H1 (cell line): ENCODE results near the gene GH2. TPM values are rescaled to one million over a fixed set of nuclear protein-coding genes. Genes with fewer than 3 reads are reported as not detected.

ENCODE experiments used
- CTCF ChIA-PET: fragments of 300-600 bp; sonication (Branson Sonifier 250); formaldehyde crosslinking; loops from one replicate; lab custom pipeline; 2021; ENCODE audit not compliant: partially characterized antibody; lab: Charles Lee
- POLR2A ChIA-PET: fragments of 300-600 bp; sonication (Branson Sonifier 250); formaldehyde crosslinking; loops from one replicate; lab custom pipeline; 2021; ENCODE audit warnings: inconsistent platforms; ENCODE audit not compliant: partially characterized antibody; lab: Charles Lee
- DNase-seq, 2 experiments: peaks; one replicate each; pipeline versions ENCODE4 v3.0.0 to v3.0.0-alpha.2; 2010 to 2022; ENCODE audit warnings: low spot score in 2 of 2, low read depth in 1 of 2, mixed read lengths in 1 of 2
- FAIRE-seq: peaks from 2 replicates; lab custom pipeline; 2011; peaks lifted over from hg19 to GRCh38; lab: Jason Lieb, UNC
- H2AFZ ChIP-seq: 2 replicates; pipeline ENCODE4 v1.8.1; 2012; ENCODE audit warnings: low read length, inconsistent platforms
- H2AK5ac ChIP-seq: 2 replicates; pipeline ENCODE4 v1.6.1; 2013; ENCODE audit warnings: low read depth, low read length
- H2BK120ac ChIP-seq: replicated peaks from 2 replicates; pipeline ENCODE3; 2013; ENCODE audit warnings: low read depth, low read length, inconsistent platforms
- H2BK12ac ChIP-seq: 2 replicates; pipeline ENCODE4 v1.6.1; 2013; ENCODE audit warnings: low read depth, low read length
- H2BK15ac ChIP-seq: 2 replicates; pipeline ENCODE4 v1.6.1; 2013; ENCODE audit warnings: low read length
- H2BK20ac ChIP-seq: 2 replicates; pipeline ENCODE4 v1.6.1; 2013; ENCODE audit warnings: low read length
- H2BK5ac ChIP-seq: 2 replicates; pipeline ENCODE4 v1.6.1; 2013; ENCODE audit warnings: low read depth, low read length
- H3K14ac ChIP-seq: 2 replicates; pipeline ENCODE4 v1.6.1; 2013; ENCODE audit warnings: inconsistent platforms; ENCODE audit not compliant: insufficient read length
- H3K18ac ChIP-seq: 2 replicates; pipeline ENCODE4 v1.6.1; 2013; ENCODE audit warnings: low read length; ENCODE audit errors: extremely low read depth
- H3K23ac ChIP-seq: 2 replicates; pipeline ENCODE4 v1.6.1; 2013; ENCODE audit warnings: inconsistent platforms; ENCODE audit not compliant: insufficient read length
- H3K23me2 ChIP-seq: 2 replicates; pipeline ENCODE4 v1.6.1; 2013; ENCODE audit warnings: low read depth, low read length
- H3K27ac ChIP-seq: 2 replicates; pipeline ENCODE4 v1.6.1; 2011; ENCODE audit warnings: low read depth, low read length, inconsistent platforms
- H3K27me3 ChIP-seq, 4 experiments: replicated peaks in 1 of 4; 1 replicate in 1 of 4; 2 replicates in 3 of 4; pipeline versions ENCODE4 v1.6.1 to v1.8.1; 2011 to 2013; ENCODE audit warnings: low read length in 3 of 4, mild to moderate bottlenecking in 3 of 4, inconsistent platforms in 2 of 4, mixed read lengths in 2 of 4, moderate library complexity in 1 of 4; ENCODE audit not compliant: control insufficient read depth in 3 of 4, insufficient read depth in 3 of 4; ENCODE audit errors: extremely low read depth in 1 of 4
- H3K36me3 ChIP-seq, 4 experiments: 2 replicates each; pipeline versions ENCODE4 v1.6.1 to v1.8.1; 2011 to 2013; ENCODE audit warnings: mild to moderate bottlenecking in 4 of 4, low read length in 3 of 4, moderate library complexity in 2 of 4, control low read depth in 1 of 4, inconsistent platforms in 1 of 4; ENCODE audit not compliant: insufficient read depth in 4 of 4, control insufficient read depth in 2 of 4
- H3K4ac ChIP-seq: replicated peaks from 2 replicates; pipeline ENCODE3; 2013; ENCODE audit warnings: low read length, low read depth, mixed read lengths, inconsistent platforms; ENCODE audit not compliant: insufficient read length
- H3K4me1 ChIP-seq, 4 experiments: replicated peaks in 1 of 4; 1 replicate in 1 of 4; 2 replicates in 3 of 4; pipeline versions ENCODE4 v1.6.1 to v1.8.1; 2011 to 2013; ENCODE audit warnings: low read length in 3 of 4, inconsistent platforms in 2 of 4, mixed read lengths in 1 of 4; ENCODE audit not compliant: insufficient read depth in 4 of 4, control insufficient read depth in 3 of 4
- H3K4me2 ChIP-seq, 2 experiments: 2 replicates each; pipeline versions ENCODE4 v1.6.1 to v1.8.1; 2011 to 2013; ENCODE audit warnings: low read depth in 2 of 2, low read length in 2 of 2, control low read depth in 1 of 2, inconsistent platforms in 1 of 2, mild to moderate bottlenecking in 1 of 2; ENCODE audit not compliant: insufficient read depth in 1 of 2
- H3K4me3 ChIP-seq, 4 experiments: fragments of 200-600, 300-600 bp in 1 of 4; sonication (generic), shearing (Covaris generic), sonication (Bioruptor Twin) in 1 of 4; 2 replicates each; pipeline versions ENCODE4 v1.5.1 to v1.8.1; 2011 to 2016; ENCODE audit warnings: low read length in 4 of 4, low read depth in 3 of 4, control low read depth in 2 of 4, inconsistent platforms in 2 of 4, mild to moderate bottlenecking in 2 of 4, mixed read lengths in 1 of 4, moderate library complexity in 1 of 4; ENCODE audit not compliant: insufficient read depth in 2 of 4; ENCODE audit errors: extremely low read depth in 1 of 4
- H3K56ac ChIP-seq: replicated peaks from 2 replicates; pipeline ENCODE3; 2013; ENCODE audit warnings: low read depth, mild to moderate bottlenecking, mixed read lengths, low read length, inconsistent platforms; ENCODE audit not compliant: insufficient read length
- H3K79me1 ChIP-seq: 2 replicates; pipeline ENCODE4 v1.6.1; 2013; ENCODE audit warnings: low read depth, low read length, control low read depth
- H3K79me2 ChIP-seq, 2 experiments: 2 replicates each; pipeline versions ENCODE4 v1.6.1 to v1.8.1; 2012 to 2013; ENCODE audit warnings: low read length in 2 of 2, mild to moderate bottlenecking in 2 of 2, inconsistent platforms in 1 of 2; ENCODE audit not compliant: insufficient read depth in 2 of 2, control insufficient read depth in 1 of 2
- H3K9ac ChIP-seq, 4 experiments: replicated peaks in 1 of 4; 1 replicate in 1 of 4; 2 replicates in 3 of 4; pipeline versions ENCODE4 v1.6.1 to v1.8.1; 2011 to 2013; ENCODE audit warnings: low read depth in 3 of 4, low read length in 3 of 4, control low read depth in 2 of 4, mild to moderate bottlenecking in 2 of 4, moderate library complexity in 2 of 4, inconsistent platforms in 1 of 4; ENCODE audit errors: extremely low read depth in 1 of 4
- H3K9me3 ChIP-seq, 2 experiments: 2 replicates each; pipeline versions ENCODE4 v1.6.1 to v1.8.1; 2012 to 2013; ENCODE audit warnings: mild to moderate bottlenecking in 2 of 2, moderate library complexity in 2 of 2, control low read depth in 1 of 2, inconsistent platforms in 1 of 2, low read depth in 1 of 2, low read length in 1 of 2, mixed read lengths in 1 of 2; ENCODE audit not compliant: insufficient read depth in 2 of 2
- H4K20me1 ChIP-seq, 2 experiments: replicated peaks in 1 of 2; 2 replicates each; pipeline versions ENCODE3 to v1.8.1; 2011 to 2013; ENCODE audit warnings: inconsistent platforms in 2 of 2, low read length in 2 of 2, mild to moderate bottlenecking in 1 of 2; ENCODE audit not compliant: insufficient read depth in 2 of 2, control insufficient read depth in 1 of 2
- H4K5ac ChIP-seq: 2 replicates; pipeline ENCODE4 v1.6.1; 2013; ENCODE audit warnings: low read length, low read depth, mixed read lengths, inconsistent platforms; ENCODE audit not compliant: insufficient read length
- H4K8ac ChIP-seq: 2 replicates; pipeline ENCODE4 v1.8.0; 2013; ENCODE audit warnings: mild to moderate bottlenecking, moderate library complexity, low read length, inconsistent platforms; ENCODE audit not compliant: insufficient read depth; ENCODE audit errors: extremely low read depth
- H4K91ac ChIP-seq: replicated peaks from 2 replicates; pipeline ENCODE3; 2013; ENCODE audit warnings: low read length, mixed read lengths, inconsistent platforms; ENCODE audit not compliant: insufficient read length
- ASH2L ChIP-seq: fragments of 200-600, 300-600 bp; sonication (generic); IDR thresholded peaks from one replicate; pipeline ENCODE4 v1.7.1; 2017; ENCODE audit warnings: low read length
- BCL11A ChIP-seq, 2 experiments: IDR thresholded peaks; one replicate each; pipeline ENCODE4 v1.6.1; 2011; ENCODE audit warnings: low read depth in 2 of 2, low read length in 2 of 2, mild to moderate bottlenecking in 2 of 2
- CREB1 ChIP-seq: IDR thresholded peaks from 2 replicates; pipeline ENCODE4 v1.6.1; 2012; ENCODE audit warnings: inconsistent platforms
- EGR1 ChIP-seq: IDR thresholded peaks from 2 replicates; pipeline ENCODE4 v1.6.1; 2011; ENCODE audit warnings: low read depth, low read length, borderline replicate concordance
- EP300 ChIP-seq, 2 experiments: IDR thresholded peaks; 1 replicate in 1 of 2; 2 replicates in 1 of 2; pipeline ENCODE4 v1.6.1; 2011 to 2012; ENCODE audit warnings: low read depth in 2 of 2, low read length in 2 of 2, mild to moderate bottlenecking in 2 of 2, borderline replicate concordance in 1 of 2, inconsistent platforms in 1 of 2, moderate library complexity in 1 of 2
- FOSL1 ChIP-seq: IDR thresholded peaks from 2 replicates; pipeline ENCODE4 v1.6.1; 2011; ENCODE audit warnings: mild to moderate bottlenecking, low read depth, low read length, moderate library complexity; ENCODE audit not compliant: insufficient read depth
- GABPA ChIP-seq: IDR thresholded peaks from 2 replicates; pipeline ENCODE4 v1.6.1; 2011; ENCODE audit warnings: mild to moderate bottlenecking, low read length, moderate library complexity, borderline replicate concordance; ENCODE audit not compliant: insufficient read depth
- JUN ChIP-seq: IDR thresholded peaks from 2 replicates; pipeline ENCODE4 v1.6.1; 2011; ENCODE audit warnings: low read depth, mild to moderate bottlenecking, improper control_type of control experiment, low read length
- PHF8 ChIP-seq: fragments of 200-600 bp; sonication (generic); conservative IDR thresholded peaks from 2 replicates; pipeline ENCODE4 v1.7.1; 2012; ENCODE audit warnings: low read depth, mild to moderate bottlenecking, inconsistent platforms, low read length, moderate library complexity
- POLR2A ChIP-seq, 2 experiments: IDR thresholded peaks; 1 replicate in 1 of 2; 2 replicates in 1 of 2; pipeline ENCODE4 v1.6.1; 2011; ENCODE audit warnings: low read depth in 2 of 2, low read length in 2 of 2, mild to moderate bottlenecking in 2 of 2; ENCODE audit errors: control extremely low read depth in 1 of 2
- POU5F1 ChIP-seq: IDR thresholded peaks from 2 replicates; pipeline ENCODE4 v1.6.1; 2011; ENCODE audit warnings: low read depth, mild to moderate bottlenecking, low read length, moderate library complexity
- RFX5 ChIP-seq: IDR thresholded peaks from 2 replicates; pipeline ENCODE4 v1.6.1; 2011; ENCODE audit warnings: low read depth, low read length, improper control_type of control experiment, borderline replicate concordance
- SIN3A ChIP-seq, 2 experiments: IDR thresholded peaks in 1 of 2; conservative IDR thresholded peaks in 1 of 2; 2 replicates each; pipeline ENCODE4 v1.6.1; 2011 to 2012; ENCODE audit warnings: low read length in 2 of 2, improper control_type of control experiment in 1 of 2, low read depth in 1 of 2, mild to moderate bottlenecking in 1 of 2
- TEAD4 ChIP-seq: IDR thresholded peaks from 2 replicates; pipeline ENCODE4 v1.6.1; 2012; ENCODE audit warnings: low read depth, low read length, inconsistent platforms, mixed read lengths
- WGBS, 2 experiments: shearing (Covaris generic) in 1 of 2; methylation state at CpG; one replicate each; pipeline versions ENCODE4 v1.1.6 to v1.1.7; 2013 to 2015; ENCODE audit warnings: low lambda C conversion rate in 2 of 2, mixed read lengths in 2 of 2, inconsistent platforms in 1 of 2, low coverage in 1 of 2, missing lambda C conversion rate in 1 of 2; ENCODE audit not compliant: insufficient replicate concordance in 2 of 2, insufficient coverage in 1 of 2, insufficient read length in 1 of 2; ENCODE audit errors: extremely low coverage in 1 of 2, missing lambda C conversion rate in 1 of 2; 5-methylcytosine and 5-hydroxymethylcytosine counted together
- polyA plus RNA-seq, 7 experiments: library from polyadenylated mRNA; depleted of rRNA in 3 of 7; stranded (reverse) in 5 of 7; unstranded in 2 of 7; fragments of >200 nt in 5 of 7; fragments of 200-250 nt in 2 of 7; gene quantifications; 1 replicate in 5 of 7; 2 replicates in 1 of 7; 4 replicates in 1 of 7; pipeline versions ENCODE4 v1.2.1 to v1.2.3, GENCODE V29; 2011 to 2013; ENCODE audit warnings: missing spikeins in 2 of 7, mixed read lengths in 2 of 7
- total RNA-seq: library from RNA; stranded (reverse); fragmentation: NEBNext Ultra II Directional; extraction: Animal tissue kit (Norgen Biotek cat#: 25700); gene quantifications from 2 replicates; pipeline ENCODE4 v1.2.1, GENCODE V29; 2021

The GH2 gene
- total and polyA plus RNA-seq, 2 of the 8 experiments (the other 6 are each of a cell fraction or from before 2014, with no cell fraction given) = 0.60 to 1.5 TPM

DNA sequence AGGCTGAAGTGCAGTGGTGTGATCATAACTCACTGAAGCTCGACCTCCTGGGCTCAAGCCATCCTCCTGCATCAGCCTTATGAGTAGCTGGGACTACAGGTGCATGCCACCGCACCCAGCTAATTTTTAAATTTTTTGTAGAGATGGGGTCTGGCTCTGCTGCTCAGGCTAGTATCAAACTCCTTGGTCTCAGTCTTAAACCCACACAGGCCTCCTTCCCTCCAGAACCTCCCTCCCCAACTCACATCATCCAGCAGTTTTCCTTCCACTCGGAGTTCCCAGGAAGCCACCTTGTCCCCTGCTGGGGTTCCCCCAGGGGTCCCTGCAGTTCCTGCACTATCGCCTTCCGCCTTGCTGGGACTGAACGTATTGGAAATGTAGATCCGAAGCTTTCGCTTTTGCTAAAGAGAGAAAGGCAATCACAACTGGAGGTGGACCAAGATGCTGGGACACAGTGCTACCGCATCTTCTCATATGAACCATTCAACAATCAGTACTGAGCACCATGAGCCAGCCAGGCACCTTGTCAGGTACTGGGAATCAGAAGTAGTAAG is 46.5 kb downstream of the GH2 start:
- Histone ChIP-seq H3K36me3 (peaks cover 31 to 49% (median 45%) of the 10 kb centered on the region in 4 experiments), H3K27ac (no peak overlapping the region), H3K27me3 (no peaks in the 10 kb centered on the region), H4K91ac (no peak overlapping the region), H2AK5ac (no peak overlapping the region), H3K4me2 (no peak overlapping the region), H3K14ac (no peak overlapping the region), H2BK120ac (no peak overlapping the region), H3K4me1 (peaks cover 3 to 20% (median 17%) of the 10 kb centered on the region in 4 experiments), H2BK15ac (no peak overlapping the region), H2AFZ (no peak overlapping the region), H3K56ac (no peak overlapping the region), H3K9ac (no peak overlapping the region), H2BK12ac (no peak overlapping the region), H3K4ac (no peak overlapping the region), H3K79me1 (peaks cover 15% of the 10 kb centered on the region), H3K79me2 (peaks cover 0 to 25% of the 10 kb centered on the region in 2 experiments; a peak in 3 of 4 replicates), H3K23ac (no peak overlapping the region), H4K20me1 (peaks cover 3 to 17% of the 10 kb centered on the region in 2 experiments), H2BK20ac (no peak overlapping the region), H4K5ac (no peak overlapping the region), H3K4me3 (no peak overlapping the region), H4K8ac (no peak overlapping the region), H3K18ac (no peak overlapping the region), H3K9me3 (no peaks in the 10 kb centered on the region), H3K23me2 (no peaks in the 10 kb centered on the region; the same call in 1 of the 2 replicates), H2BK5ac (no peak overlapping the region)
- FAIRE-seq (no peak), DNase-seq (no peak)
- CTCF ChIA-PET = interaction anchor here (0.9 to 5.2 kb wide), 13 partner anchors 9 to 125 kb away, joined by 3 to 61 read pairs (median 6); no protein-coding TSS in a partner anchor
- POLR2A ChIA-PET = interaction anchor here (1.1 to 32.3 kb wide), 7 partner anchors 3 to 94 kb away, joined by 3 to 593 read pairs (median 4); partner anchors contain the start of genes CCDC47, DDX42, FTSJ3 and PSMC5
- 87% methylated on average over 9 of the region's 9 CpGs; no CpG with 5 or more reads in 1 of the 2 experiments for WGBS, 2 experiments
- TF ChIP-seq POLR2A (IDR thresholded peaks at IDR 0.05; ENCODE audit: control extremely low read depth in 1 of 2, low read depth in 2 of 2, low read length in 2 of 2) (no peak), BCL11A (IDR thresholded peaks at IDR 0.05; ENCODE audit: low read depth in 2 of 2, low read length in 2 of 2) (no peak), POU5F1 (no peak), PHF8 (no peak), GABPA (no peak), JUN (no peak), RFX5 (no peak), ASH2L (no peak), SIN3A (conservative IDR thresholded peaks at IDR 0.05 in 1 of 2, IDR thresholded peaks at IDR 0.05 in 1 of 2; ENCODE audit: low read depth in 1 of 2, low read length in 2 of 2) (no peak), EP300 (IDR thresholded peaks at IDR 0.05; ENCODE audit: borderline replicate concordance in 1 of 2, low read depth in 2 of 2, low read length in 2 of 2) (no peak), CREB1 (no peak), FOSL1 (no peak), TEAD4 (no peak), EGR1 (no peak)
